Measurements from ENCODE around the gene SUPT20HL1.
"Not testable (repeated sequence)": the region's sequence is repeated elsewhere in the genome, so short reads cannot be mapped to it uniquely, and the experiment has no call there.

The SUPT20HL1 gene

GRCh38 chrX:24360272-24360671, at the start of gene SUPT20HL1:
SUPT20HL1 (plus strand) TSS chrX:24360639; CDS start chrX:24362761, 2,122 bp downstream.
- no peak for DNase-seq (ENCODE audit: low read depth in 2 of 2)

GRCh38 chrX:24310916-24311315, 49.5 kb upstream of the SUPT20HL1 start:
- not testable (repeated sequence) for DNase-seq (ENCODE audit: low read depth in 2 of 2)

GRCh38 chrX:24311507-24312248, 48.8 kb upstream of the SUPT20HL1 start:
- DNase-seq (ENCODE audit: low read depth in 2 of 2) = not testable (repeated sequence)

- DNase-seq (ENCODE audit: low read depth in 2 of 2) = not testable (repeated sequence)
Observed at GRCh38 chrX:24312249-24312607, 48.2 kb upstream of the SUPT20HL1 start.

GRCh38 chrX:24314019-24314635, 46.3 kb upstream of the SUPT20HL1 start, which contains the start of gene SUPT20HL2:
SUPT20HL2 (minus strand) TSS chrX:24314069; CDS start chrX:24313315, 754 bp downstream.
- no peak for DNase-seq (ENCODE audit: low read depth in 2 of 2)

- DNase-seq (ENCODE audit: low read depth in 2 of 2) = no peak
Observed at GRCh38 chrX:24316111-24316510, 44.3 kb upstream of the SUPT20HL1 start.

- no peak for DNase-seq (ENCODE audit: low read depth in 2 of 2)
Observed at GRCh38 chrX:24317567-24317966, 42.9 kb upstream of the SUPT20HL1 start.

GRCh38 chrX:24321741-24322395, 38.6 kb upstream of the SUPT20HL1 start:
- no peak for DNase-seq (ENCODE audit: low read depth in 2 of 2)

GRCh38 chrX:24325231-24325630, 35.2 kb upstream of the SUPT20HL1 start:
- DNase-seq (ENCODE audit: low read depth in 2 of 2) = no peak

GRCh38 chrX:24332878-24333277, 27.6 kb upstream of the SUPT20HL1 start:
- no peak for DNase-seq (ENCODE audit: low read depth in 2 of 2)

GRCh38 chrX:24333371-24333770, 27.1 kb upstream of the SUPT20HL1 start:
- DNase-seq (ENCODE audit: low read depth in 2 of 2) = no peak

GRCh38 chrX:24334461-24334860, 26.0 kb upstream of the SUPT20HL1 start:
- DNase-seq (ENCODE audit: low read depth in 2 of 2) = no peak

- DNase-seq (ENCODE audit: low read depth in 2 of 2) = no peak
Observed at GRCh38 chrX:24335871-24336270, 24.6 kb upstream of the SUPT20HL1 start.

GRCh38 chrX:24339911-24340310, 20.5 kb upstream of the SUPT20HL1 start:
- DNase-seq (ENCODE audit: low read depth in 2 of 2) = no peak

- no peak for DNase-seq (ENCODE audit: low read depth in 2 of 2)
Observed at GRCh38 chrX:24340501-24340900, 19.9 kb upstream of the SUPT20HL1 start.

- no peak for DNase-seq (ENCODE audit: low read depth in 2 of 2)
Observed at GRCh38 chrX:24341795-24342194, 18.6 kb upstream of the SUPT20HL1 start.

GRCh38 chrX:24343719-24344118, 16.7 kb upstream of the SUPT20HL1 start:
- no peak for DNase-seq (ENCODE audit: low read depth in 2 of 2)

GRCh38 chrX:24347881-24348280, 12.6 kb upstream of the SUPT20HL1 start:
- DNase-seq (ENCODE audit: low read depth in 2 of 2) = no peak

GRCh38 chrX:24350217-24350616, 10.2 kb upstream of the SUPT20HL1 start:
- DNase-seq (ENCODE audit: low read depth in 2 of 2) = no peak

GRCh38 chrX:24355095-24355494, 5.3 kb upstream of the SUPT20HL1 start:
- DNase-seq (ENCODE audit: low read depth in 2 of 2) = no peak

- no peak for DNase-seq (ENCODE audit: low read depth in 2 of 2)
Observed at GRCh38 chrX:24357106-24357505, 3.3 kb upstream of the SUPT20HL1 start.

- DNase-seq (ENCODE audit: low read depth in 2 of 2) = not testable (repeated sequence)
Observed at GRCh38 chrX:24362089-24362745, 1.8 kb downstream of the SUPT20HL1 start.

Measured in stimulated activated CD4-positive, alpha-beta T cell treated with anti-CD3 and anti-CD28 coated beads, Interleukin-15, amount 100 ng/mL, for 48 hours (primary cell).